GM12801 (cell line): ENCODE data around the gene CAPSL.

Source experiments
- CTCF ChIP-seq: IDR thresholded peaks from one replicate; pipeline ENCODE4 v1.5.1; 2011; ENCODE audit warnings: control low read depth; ENCODE audit not compliant: insufficient read length; ENCODE audit errors: extremely low read depth

Gene CAPSL

GRCh38 chr5:35869685-35870277, 68.6 kb downstream of the CAPSL start:
- TF ChIP-seq CTCF = no peak

- no peak for TF ChIP-seq CTCF
These were observed 70.4 kb downstream of the CAPSL start for GRCh38 chr5:35867998-35868397.

- TF ChIP-seq CTCF = no peak
These were observed 75.3 kb downstream of the CAPSL start for GRCh38 chr5:35863159-35863558.

GRCh38 chr5:35862126-35862525, 76.3 kb downstream of the CAPSL start:
- no peak for TF ChIP-seq CTCF

GRCh38 chr5:35861718-35862117, 76.7 kb downstream of the CAPSL start:
- no peak for TF ChIP-seq CTCF

- no peak for TF ChIP-seq CTCF
These were observed 77.7 kb downstream of the CAPSL start for GRCh38 chr5:35860686-35861085.

GRCh38 chr5:35859101-35859661, 79.2 kb downstream of the CAPSL start:
- no peak for TF ChIP-seq CTCF
